Measurements from ENCODE around the gene PARD3B.

- TF ChIP-seq CTCF (conservative IDR thresholded peaks at IDR 0.05; ENCODE audit: low read depth, low read length) = no peak
- TF ChIP-seq EZH2 (IDR thresholded peaks at IDR 0.05; ENCODE audit: borderline replicate concordance, low read depth, low read length, poor library complexity, severe bottlenecking) = no peak
Measured at GRCh38 chr2:204665207-204665606, 119.9 kb downstream of the PARD3B start.

All from A673 (cell line).